Kidney (tissue), 14 donors: ENCODE results near the gene CRABP2. TPM values are rescaled to one million over a fixed set of nuclear protein-coding genes. Genes with fewer than 3 reads are reported as not detected.

Source experiments
- DNase-seq, 5 donors: peaks; one replicate each; pipeline ENCODE4 v3.0.0-alpha.2; 2013 to 2020
- FAIRE-seq: peaks from 2 replicates; lab custom pipeline; 2012; peaks lifted over from hg19 to GRCh38; lab: Jason Lieb, UNC
- H3K27ac ChIP-seq, 2 donors: one replicate each; pipeline ENCODE4 v1.7.0; 2013; ENCODE audit warnings: low read depth in 2 of 2, low read length in 2 of 2, inconsistent platforms in 1 of 2
- H3K27me3 ChIP-seq: one replicate; pipeline ENCODE4 v1.7.1; 2013; ENCODE audit warnings: low read length, inconsistent platforms; ENCODE audit not compliant: control insufficient read depth, insufficient read depth
- H3K36me3 ChIP-seq, 3 donors: one replicate each; pipeline versions ENCODE4 v1.7.0 to v1.7.1; 2013; ENCODE audit warnings: low read length in 3 of 3, control low read depth in 1 of 3, inconsistent platforms in 1 of 3; ENCODE audit not compliant: insufficient read depth in 3 of 3, control insufficient read depth in 2 of 3
- H3K4me1 ChIP-seq, 3 donors: one replicate each; pipeline versions ENCODE4 v1.7.0 to v1.7.1; 2013; ENCODE audit warnings: low read length in 3 of 3, inconsistent platforms in 1 of 3, low read depth in 1 of 3; ENCODE audit not compliant: control insufficient read depth in 2 of 3, insufficient read depth in 2 of 3
- H3K4me3 ChIP-seq, 3 donors: one replicate each; pipeline versions ENCODE4 v1.7.0 to v1.8.1; 2013; ENCODE audit warnings: low read length in 3 of 3, control low read depth in 1 of 3, inconsistent platforms in 1 of 3
- H3K9ac ChIP-seq, 3 donors: one replicate each; pipeline versions ENCODE4 v1.7.0 to v1.7.1; 2013; ENCODE audit warnings: low read length in 3 of 3, control low read depth in 1 of 3, inconsistent platforms in 1 of 3
- H3K9me3 ChIP-seq, 3 donors: one replicate each; pipeline versions ENCODE4 v1.7.0 to v1.7.1; 2013; ENCODE audit warnings: low read length in 3 of 3, control low read depth in 1 of 3, inconsistent platforms in 1 of 3; ENCODE audit not compliant: control insufficient read depth in 2 of 3, insufficient read depth in 1 of 3
- CTCF ChIP-seq: IDR thresholded peaks from 3 replicates; pipeline ENCODE4 v1.5.1; 2012; ENCODE audit warnings: mild to moderate bottlenecking, moderate library complexity, borderline replicate concordance; ENCODE audit not compliant: insufficient read depth; ENCODE audit errors: extremely low read depth
- intact Hi-C: fragments of 100-400 bp; cut with DNase I; formaldehyde crosslinking; loops from one replicate; pipeline ENCODE4 v1.11.1; 2022
- polyA plus RNA-seq: library from polyadenylated mRNA; stranded (reverse); fragments of 350-450 nt; fragmentation: Illumina TruSeq; extraction: RNeasy Lipid Tissue Mini Kit (QIAGEN cat#74804); gene quantifications from one replicate; pipeline ENCODE4 v1.2.3, GENCODE V29; 2014; ENCODE audit warnings: low read depth, low replicate concordance; ENCODE audit not compliant: insufficient read depth
- total RNA-seq: library from RNA; stranded (reverse); fragmentation: NEBNext Ultra II Directional; extraction: Animal tissue kit (Norgen Biotek cat#: 25700); gene quantifications from one replicate; pipeline ENCODE4 v1.2.1, GENCODE V29; 2021
- donor health status: control.
- donor health status: control.
- donor health status: control.
- donor health status: control.
- donor health status: control.
- donor health status: DM: yes; HTN: yes; CAD: no.
- donor health status: Normal renal cell carcinoma (clear cell type).

Gene CRABP2
- total and polyA plus RNA-seq, 2 donors from 2014 or later: 15.2 to 21.6 TPM

- intact Hi-C loops: no loop called here
- Histone ChIP-seq H3K9me3 (no peaks in the 10 kb centered on the region), H3K36me3 (no peaks in the 10 kb centered on the region), H3K4me1 (peaks cover 0 to 19% (median 9%) of the 10 kb centered on the region in 3 donors), H3K27ac (no peak overlapping the region), H3K4me3 (no peak overlapping the region), H3K27me3 (peaks cover 25% of the 10 kb centered on the region), H3K9ac (no peak overlapping the region)
- no peak for TF ChIP-seq CTCF
- DNase-seq: peak in 1 of 5 donors; percentile 28
- FAIRE-seq: no peak
Observed at GRCh38 chr1:156655151-156655903, 50.1 kb downstream of the CRABP2 start.

- FAIRE-seq: no peak
- intact Hi-C loops: no loop called here
- Histone ChIP-seq H3K9me3 (no peaks in the 10 kb centered on the region), H3K9ac (no peak overlapping the region), H3K27ac (no peak overlapping the region), H3K4me3 (no peak overlapping the region), H3K4me1 (peaks cover 0 to 16% (median 9%) of the 10 kb centered on the region in 3 donors), H3K36me3 (no peaks in the 10 kb centered on the region), H3K27me3 (peaks cover 25% of the 10 kb centered on the region)
- TF ChIP-seq CTCF: no peak
- DNase-seq: peak in 1 of 5 donors; percentile 30
Observed at GRCh38 chr1:156654700-156655099, 50.7 kb downstream of the CRABP2 start.

- H3K9ac ChIP-seq: no peak overlapping the region
- H3K4me3 ChIP-seq: no peak overlapping the region
- H3K27ac ChIP-seq: no peak overlapping the region
- no peak for TF ChIP-seq CTCF
- peaks cover 30% of the 10 kb centered on the region for H3K27me3 ChIP-seq
- DNase-seq (peak in 1 of 5 donors; percentile 57), FAIRE-seq (no peak)
- intact Hi-C loops: no loop called here
- H3K4me1 ChIP-seq: peaks cover 0 to 10% (median 4%) of the 10 kb centered on the region in 3 donors
- no peaks in the 10 kb centered on the region for H3K36me3 ChIP-seq
- H3K9me3 ChIP-seq: no peaks in the 10 kb centered on the region
Observed at GRCh38 chr1:156652992-156653355, 52.4 kb downstream of the CRABP2 start.
